ENCODE results near the gene OCLN. TPM values are rescaled to one million over a fixed set of nuclear protein-coding genes. Genes with fewer than 3 reads are reported as not detected.
A peak's percentile ranks its signal among the peaks of the same experiment; 100 is the strongest.
"Not testable (repeated sequence)": the region's sequence is repeated elsewhere in the genome, so short reads cannot be mapped to it uniquely, and the experiment has no call there.

OCLN gene
- total and polyA plus RNA-seq, 8 donors, result 38.6 to 124 (median 48.9) TPM

- intact Hi-C loops (cut with DNase I); H3K4me1 ChIP-seq; H3K36me3 ChIP-seq; H3K9me3 ChIP-seq; H3K27me3 ChIP-seq: not testable (repeated sequence)
- DNase-seq, result peak; percentile 46 to 90 (median 71)
- peak in 1 of 2 donors; percentile 11 for TF ChIP-seq CTCF (IDR thresholded peaks at IDR 0.05)
- Histone ChIP-seq H3K4me3 (peak within 1 kb of the TSS; percentile 25 to 39), H3K27ac (peak within 1 kb of the TSS; percentile 69 to 75)
- ATAC-seq, result peak; percentile 97
These were observed 67.3 kb downstream of the OCLN start, which contains the start of gene GTF2H2C for GRCh38 chr5:69559908-69560330. Gene GTF2H2C, plus strand, starts transcription at chr5:69560191. Its CDS starts 4,942 bp downstream, at chr5:69565133.

GRCh38 chr5:69560587-69561431 is 68.2 kb downstream of the OCLN start:
- H3K36me3 ChIP-seq; intact Hi-C loops (cut with DNase I); H3K27me3 ChIP-seq; H3K4me1 ChIP-seq; DNase-seq; H3K9me3 ChIP-seq: not testable (repeated sequence)
- peak; percentile 35 for ATAC-seq
- peak overlapping the region in 1 of 2 donors; percentile 53 for H3K27ac ChIP-seq
- H3K4me3 ChIP-seq, result peak overlapping the region; percentile 25 to 39

- H3K4me1 ChIP-seq; H3K36me3 ChIP-seq; ATAC-seq; H3K9me3 ChIP-seq; intact Hi-C loops (cut with DNase I); H3K4me3 ChIP-seq; H3K27ac ChIP-seq; H3K27me3 ChIP-seq; DNase-seq: not testable (repeated sequence)
These were observed 73.6 kb downstream of the OCLN start for GRCh38 chr5:69566172-69566571.

- peak; percentile 44 for ATAC-seq
- H3K9me3 ChIP-seq; DNase-seq; intact Hi-C loops (cut with DNase I); H3K36me3 ChIP-seq; H3K4me1 ChIP-seq; H3K27me3 ChIP-seq; H3K4me3 ChIP-seq; H3K27ac ChIP-seq: not testable (repeated sequence)
These were observed 75.5 kb downstream of the OCLN start for GRCh38 chr5:69568072-69568471.

GRCh38 chr5:69583356-69583755 is 90.8 kb downstream of the OCLN start:
- DNase-seq; H3K9me3 ChIP-seq; intact Hi-C loops (cut with DNase I); H3K4me1 ChIP-seq; H3K27ac ChIP-seq; ATAC-seq; H3K4me3 ChIP-seq; H3K27me3 ChIP-seq; H3K36me3 ChIP-seq: not testable (repeated sequence)

GRCh38 chr5:69596114-69596840 is 103.7 kb downstream of the OCLN start:
- peak overlapping the region in 1 of 2 donors; percentile 53 for H3K27ac ChIP-seq
- H3K36me3 ChIP-seq; H3K27me3 ChIP-seq; H3K9me3 ChIP-seq; intact Hi-C loops (cut with DNase I); DNase-seq; H3K4me1 ChIP-seq; H3K4me3 ChIP-seq: not testable (repeated sequence)
- peak; percentile 81 for ATAC-seq

GRCh38 chr5:69601947-69602346 is 109.4 kb downstream of the OCLN start:
- intact Hi-C loops (cut with DNase I); DNase-seq; H3K4me1 ChIP-seq; H3K27me3 ChIP-seq; H3K4me3 ChIP-seq; H3K9me3 ChIP-seq; H3K27ac ChIP-seq; H3K36me3 ChIP-seq: not testable (repeated sequence)
- peak; percentile 44 for ATAC-seq

- H3K36me3 ChIP-seq; intact Hi-C loops (cut with DNase I); H3K27ac ChIP-seq; H3K9me3 ChIP-seq; H3K4me1 ChIP-seq; H3K27me3 ChIP-seq; H3K4me3 ChIP-seq; DNase-seq: not testable (repeated sequence)
- peak; percentile 60 for ATAC-seq
These were observed 114.2 kb downstream of the OCLN start for GRCh38 chr5:69606839-69607238.

Other genes starting within 250 kb of the OCLN start
- gene CCDC125, start 160.0 kb upstream of the OCLN start, total RNA-seq, result 10 to 100 TPM; 11.7 to 13.7 TPM
- gene CCDC125, start 160.0 kb upstream of the OCLN start, polyA plus RNA-seq (ENCODE audit: insufficient read length in 6 of 6), result 10 to 100 TPM; 11.0 to 13.5 (median 12.0) TPM
- gene AK6, start 123.3 kb upstream of the OCLN start, total RNA-seq, result 10 to 100 TPM; 31.1 to 40.0 TPM
- 10 to 100 TPM; 49.6 to 61.8 (median 51.9) TPM for gene AK6, start 123.3 kb upstream of the OCLN start, polyA plus RNA-seq (ENCODE audit: insufficient read length in 6 of 6)
- 10 to 100 TPM; 39.1 to 40.6 TPM for gene TAF9, start 123.3 kb upstream of the OCLN start, total RNA-seq
- 10 to 100 TPM; 51.2 to 56.0 (median 53.6) TPM for gene TAF9, start 123.3 kb upstream of the OCLN start, polyA plus RNA-seq (ENCODE audit: insufficient read length in 6 of 6)
- 10 to 100 TPM; 18.7 to 19.2 TPM for gene RAD17, start 123.0 kb upstream of the OCLN start, total RNA-seq
- 10 to 100 TPM; 36.3 to 41.6 (median 37.9) TPM for gene RAD17, start 123.0 kb upstream of the OCLN start, polyA plus RNA-seq (ENCODE audit: insufficient read length in 6 of 6)
- 10 to 100 TPM; 24.6 to 38.3 TPM for gene MARVELD2, start 77.7 kb upstream of the OCLN start, total RNA-seq
- gene MARVELD2, start 77.7 kb upstream of the OCLN start, polyA plus RNA-seq (ENCODE audit: insufficient read length in 6 of 6), result 10 to 100 TPM; 16.1 to 23.9 (median 21.7) TPM
- gene GTF2H2C, start 67.4 kb downstream of the OCLN start, total RNA-seq, result 10 to 100 TPM; 30.6 to 36.0 TPM
- 10 to 100 TPM; 51.2 to 90.1 (median 63.6) TPM for gene GTF2H2C, start 67.4 kb downstream of the OCLN start, polyA plus RNA-seq (ENCODE audit: insufficient read length in 6 of 6)

Measured in left lung (tissue), 10 donors.